HG03175 (cell line): Measurements from ENCODE around the gene R3HDM2.

Experiments
- ATAC-seq: cut with Tn5 transposase; IDR thresholded peaks from one replicate; pipeline ENCODE4 v1.9.1; 2021; ENCODE audit warnings: mild to moderate bottlenecking, moderate library complexity; ENCODE audit not compliant: unreplicated experiment

R3HDM2 gene

GRCh38 chr12:57233357-57234232 is 197.2 kb downstream of the R3HDM2 start:
- no peak for ATAC-seq

- ATAC-seq = no peak
Measured at GRCh38 chr12:57232156-57232756, 198.6 kb downstream of the R3HDM2 start.

GRCh38 chr12:57231276-57232021 is 199.4 kb downstream of the R3HDM2 start:
- ATAC-seq = no peak

- no peak for ATAC-seq
Measured at GRCh38 chr12:57230381-57231155, 200.3 kb downstream of the R3HDM2 start.

DNA sequence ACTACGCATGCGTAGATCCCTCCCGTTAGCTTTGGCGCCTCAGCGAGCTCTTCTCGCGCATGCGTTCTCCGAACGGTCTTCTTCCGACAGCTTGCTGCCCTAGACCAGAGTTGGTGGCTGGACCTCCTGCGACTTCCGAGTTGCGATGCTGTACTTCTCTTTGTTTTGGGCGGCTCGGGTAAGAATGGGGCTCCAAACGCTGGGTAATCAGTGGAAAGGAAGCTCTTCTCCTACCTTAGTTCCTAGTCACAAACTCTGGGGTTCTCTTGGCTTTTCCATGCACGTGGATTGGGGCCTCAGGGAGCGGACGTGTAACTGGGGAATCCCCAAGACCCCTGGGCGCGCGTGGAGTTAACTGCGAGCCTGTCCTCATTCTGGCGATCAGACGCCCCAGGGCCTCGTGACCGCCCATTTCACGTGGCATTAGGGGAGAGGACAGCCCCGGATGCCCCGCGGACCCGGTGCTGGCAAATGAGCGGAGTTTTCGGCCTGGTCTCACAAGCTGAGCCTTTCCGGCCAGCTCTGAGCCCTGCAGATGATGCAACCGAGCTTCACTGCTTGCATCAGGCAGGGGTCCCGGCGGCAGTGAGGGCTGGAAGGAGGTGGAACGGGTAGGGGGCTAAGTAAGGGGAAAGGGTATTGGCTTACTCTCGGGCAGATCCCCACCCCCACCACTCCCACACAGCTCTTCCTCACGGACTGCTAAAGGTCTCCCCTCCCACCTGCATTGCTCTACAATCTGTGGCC is 201.0 kb downstream of the R3HDM2 start, which contains the start of gene SHMT2:
Gene SHMT2, plus strand, starts transcription at position 78 of the 747 bp plus-strand sequence. Its CDS starts 68 bp downstream, at position 146.
- peak; percentile 55 for ATAC-seq

- ATAC-seq = no peak
Measured at GRCh38 chr12:57229046-57229633, 201.7 kb downstream of the R3HDM2 start.

- ATAC-seq = no peak
Measured at GRCh38 chr12:57227315-57228115, 203.3 kb downstream of the R3HDM2 start.

DNA sequence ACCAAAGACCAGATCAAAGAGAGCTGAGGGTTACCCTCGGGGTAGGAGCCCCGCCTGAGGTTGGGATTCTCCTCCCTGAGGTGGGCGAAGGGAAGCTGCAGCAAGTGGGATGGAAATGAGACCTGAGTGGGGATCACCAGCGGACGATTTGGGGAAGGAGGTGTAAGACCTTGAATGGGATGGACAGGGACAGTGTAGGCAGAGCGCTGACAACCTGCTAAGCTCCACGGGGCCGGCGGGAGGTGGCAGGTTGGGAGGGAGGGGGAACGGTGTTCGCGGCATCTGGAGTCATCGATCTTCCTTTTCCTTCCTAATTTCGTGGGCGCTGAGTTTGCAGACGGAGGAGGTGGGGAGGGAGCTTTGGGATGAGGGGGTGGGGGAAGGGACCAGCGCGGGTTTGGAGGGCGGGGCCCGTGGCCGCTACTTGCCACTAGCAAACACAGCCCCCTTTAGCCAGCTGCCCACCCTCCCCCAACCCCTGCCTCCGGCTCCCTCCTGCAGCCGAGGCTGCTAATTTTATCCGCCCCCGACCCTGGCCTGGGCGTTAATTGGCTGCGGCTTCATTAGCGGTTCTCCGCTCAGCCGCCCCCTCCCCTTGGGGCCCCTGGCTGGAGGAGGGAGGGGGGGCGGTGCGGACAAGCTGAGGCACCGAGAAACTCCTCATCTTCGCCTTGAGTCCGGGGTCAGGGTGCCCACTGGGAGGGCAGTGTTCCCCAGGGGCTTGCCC is 204.1 kb downstream of the R3HDM2 start:
- no peak for ATAC-seq

- no peak for ATAC-seq
Measured at GRCh38 chr12:57225680-57226210, 205.1 kb downstream of the R3HDM2 start.

- peak; percentile 41 for ATAC-seq
Measured at GRCh38 chr12:57224973-57225679, 205.7 kb downstream of the R3HDM2 start.

DNA sequence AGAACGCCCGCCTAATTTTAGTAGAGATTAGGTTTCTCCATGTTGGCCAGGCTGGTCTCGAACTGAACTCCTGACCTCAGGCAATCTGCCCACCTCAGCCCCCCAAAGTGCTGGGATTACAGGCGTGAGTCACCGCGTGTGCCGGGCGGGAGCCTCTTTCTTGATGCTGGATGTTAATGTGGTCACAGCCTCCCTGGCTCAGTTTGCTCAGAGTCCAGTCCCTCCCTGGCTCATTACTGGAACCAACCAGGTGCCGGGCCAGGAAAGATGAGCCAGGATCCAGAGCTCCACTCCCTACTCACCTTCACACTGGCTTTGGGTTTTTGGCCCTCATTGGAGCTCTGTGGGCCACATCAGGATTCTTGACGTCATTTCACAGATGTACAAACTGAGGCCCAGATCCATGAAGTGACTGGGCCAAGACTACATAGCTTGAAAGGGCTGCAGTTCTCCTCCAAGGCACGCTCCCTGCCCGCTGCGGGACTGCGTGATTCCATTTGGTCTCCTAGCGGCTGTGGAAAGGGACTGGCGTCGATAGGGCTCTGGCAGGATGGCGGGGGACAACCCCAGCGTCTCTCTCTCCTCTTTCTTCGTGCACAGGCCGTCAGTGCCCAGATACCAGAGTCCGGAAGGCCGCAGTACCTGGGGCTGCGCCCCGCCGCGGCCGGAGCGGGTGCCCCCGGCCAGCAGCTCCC is 206.4 kb downstream of the R3HDM2 start:
- no peak for ATAC-seq

GRCh38 chr12:57223191-57224165 is 207.4 kb downstream of the R3HDM2 start:
- ATAC-seq = no peak

- ATAC-seq = no peak
Measured at GRCh38 chr12:57222286-57223190, 208.3 kb downstream of the R3HDM2 start.

- ATAC-seq = no peak
Measured at GRCh38 chr12:57221169-57221917, 209.5 kb downstream of the R3HDM2 start.
